Spleen (tissue), 7 donors: ENCODE results near the gene CNPY1.

Experiments used
- CTCF ChIP-seq, 11 experiments: fragments of 200-600 bp in 7 of 11; fragments of 450-650 bp in 4 of 11; sonication (generic) in 4 of 11; IDR thresholded peaks in 8 of 11; conservative IDR thresholded peaks in 3 of 11; 1 replicate in 7 of 11; 2 replicates in 4 of 11; pipeline versions ENCODE4 v1.4.0 to v1.8.0; 2016 to 2021; ENCODE audit warnings: antibody characterized with exemption in 11 of 11, inconsistent platforms in 4 of 11, mild to moderate bottlenecking in 1 of 11
- POLR2A ChIP-seq, 3 donors: fragments of 450-650 bp; IDR thresholded peaks; one replicate each; pipeline ENCODE4 v1.5.1; 2017; ENCODE audit warnings: antibody characterized with exemption in 3 of 3, mild to moderate bottlenecking in 1 of 3
- POLR2AphosphoS5 ChIP-seq, 3 donors: sonication (generic); formaldehyde crosslinking; IDR thresholded peaks; one replicate each; pipeline ENCODE4 v1.5.1; 2017; ENCODE audit warnings: antibody characterized with exemption in 3 of 3
- donor health status: DM: no; HTN: no; CAD: no; lungs with moderate emphysema.
- donor health status: DM: no; HTN: no; CAD: no.
- donor health status: DM: no; HTN: no; CAD: no.

GRCh38 chr7:155521743-155522398 lies 24.5 kb downstream of the CNPY1 start:
- TF ChIP-seq CTCF (IDR thresholded peaks at IDR 0.05 in 8 of 11, conservative IDR thresholded peaks at IDR 0.05 in 3 of 11) (no peak), POLR2AphosphoS5 (IDR thresholded peaks at IDR 0.05) (no peak), POLR2A (IDR thresholded peaks at IDR 0.05) (no peak)
